GM12878 (cell line): Measurements from ENCODE around the gene ARHGAP45. TPM values are rescaled to one million over a fixed set of nuclear protein-coding genes. Genes with fewer than 3 reads are reported as not detected.

Experiments used
- ATAC-seq: fragments of 200-7000 bp; cut with Tn5 transposase; 3 replicates; pipeline ENCODE4 v1.9.1; 2020; ENCODE audit warnings: mild to moderate bottlenecking, moderate library complexity
- BruUV-seq: library from RNA; stranded (reverse); fragments of 400-500 nt; replicated peaks from 2 replicates; lab custom pipeline; 2021; lab: Mats Ljungman, UMichigan
- CTCF ChIA-PET: fragments of 300-600 bp; sonication (Branson Sonifier 250); formaldehyde crosslinking; extraction: SDS; loops from one replicate; lab custom pipeline; 2021; ENCODE audit warnings: inconsistent platforms; lab: Yijun Ruan, JAX
- POLR2A ChIA-PET: fragments of 350-600 bp; formaldehyde crosslinking; extraction: SDS; loops from one replicate; lab custom pipeline; 2021; ENCODE audit warnings: inconsistent platforms; lab: Charles Lee
- RAD21 ChIA-PET: fragments of 300-600 bp; sonication (Branson Sonifier 250); formaldehyde crosslinking; loops from one replicate; lab custom pipeline; 2023; ENCODE audit warnings: antibody characterized with exemption; ENCODE audit not compliant: unreplicated experiment; lab: Charles Lee
- SMC1A ChIA-PET: fragments of 300-600 bp; sonication (Branson Sonifier 250); formaldehyde crosslinking; loops from one replicate; lab custom pipeline; 2023; ENCODE audit not compliant: unreplicated experiment, uncharacterized antibody; lab: Charles Lee
- DNase-seq: peaks from one replicate; pipeline ENCODE4 v3.0.0-alpha.2; 2011; ENCODE audit warnings: low read depth, low spot score
- FAIRE-seq: peaks from 3 replicates; lab custom pipeline; 2011; peaks lifted over from hg19 to GRCh38; lab: Jason Lieb, UNC
- H2AFZ ChIP-seq: 2 replicates; pipeline ENCODE4 v1.6.0; 2011; ENCODE audit warnings: low read depth, low read length, control low read depth; ENCODE audit not compliant: control insufficient read depth
- H3K27ac ChIP-seq: 2 replicates; pipeline ENCODE4 v1.5.1; 2011; ENCODE audit warnings: control low read depth; ENCODE audit not compliant: control insufficient read depth, insufficient read depth
- H3K27me3 ChIP-seq, 2 experiments: replicated peaks in 1 of 2; 2 replicates each; pipeline versions ENCODE4 v1.6.0 to v1.6.1; 2011; ENCODE audit warnings: low read length in 1 of 2; ENCODE audit not compliant: control insufficient read depth in 2 of 2, insufficient read depth in 2 of 2
- H3K36me3 ChIP-seq, 2 experiments: 2 replicates each; pipeline ENCODE4 v1.5.1; 2011; ENCODE audit warnings: low read length in 1 of 2; ENCODE audit not compliant: control insufficient read depth in 2 of 2, insufficient read depth in 2 of 2
- H3K4me1 ChIP-seq: 2 replicates; pipeline ENCODE4 v1.6.1; 2011; ENCODE audit warnings: mild to moderate bottlenecking, low read length, moderate library complexity, mixed read lengths; ENCODE audit not compliant: control insufficient read depth, insufficient read depth
- H3K4me2 ChIP-seq: 2 replicates; pipeline ENCODE4 v1.6.0; 2011; ENCODE audit warnings: control low read depth; ENCODE audit not compliant: control insufficient read depth, insufficient read depth
- H3K4me3 ChIP-seq: fragments of 200-600 bp; sonication (generic); 2 replicates; pipeline ENCODE4 v1.5.1; 2016
- H3K79me2 ChIP-seq: 2 replicates; pipeline ENCODE4 v1.6.0; 2011; ENCODE audit warnings: low read length; ENCODE audit not compliant: control insufficient read depth, insufficient read depth
- H3K9ac ChIP-seq: 2 replicates; pipeline ENCODE4 v1.8.0; 2011; ENCODE audit warnings: low read length, control low read depth, mixed read lengths; ENCODE audit not compliant: control insufficient read depth, insufficient read depth
- H3K9me3 ChIP-seq: replicated peaks from 3 replicates; pipeline ENCODE4 v1.5.1; 2011; ENCODE audit warnings: mild to moderate bottlenecking, low read length; ENCODE audit not compliant: control insufficient read depth, insufficient read depth
- H4K20me1 ChIP-seq: 2 replicates; pipeline ENCODE4 v1.6.0; 2011; ENCODE audit not compliant: control insufficient read depth, insufficient read depth
- BMI1 ChIP-seq: fragments of 450-650 bp; IDR thresholded peaks from 2 replicates; pipeline ENCODE4 v1.6.1; 2016; ENCODE audit warnings: mild to moderate bottlenecking, moderate library complexity, borderline replicate concordance
- CBFB ChIP-seq: IDR thresholded peaks from 2 replicates; pipeline ENCODE4 v1.6.1; 2016; ENCODE audit warnings: antibody characterized with exemption, low read depth
- CBX5 ChIP-seq: sonication (generic); IDR thresholded peaks from 2 replicates; pipeline ENCODE4 v1.6.1; 2016; ENCODE audit warnings: low read depth, moderate library complexity, mild to moderate bottlenecking, inconsistent platforms
- CREM ChIP-seq: IDR thresholded peaks from 2 replicates; pipeline ENCODE4 v1.6.1; 2014; ENCODE audit warnings: antibody characterized with exemption, low read depth
- ETV6 ChIP-seq, 2 experiments: fragments of 450-650 bp in 1 of 2; IDR thresholded peaks in 1 of 2; conservative IDR thresholded peaks in 1 of 2; 2 replicates each; pipeline ENCODE4 v1.6.1; 2014; ENCODE audit warnings: antibody characterized with exemption in 1 of 2, borderline replicate concordance in 1 of 2, low read depth in 1 of 2, mild to moderate bottlenecking in 1 of 2, moderate library complexity in 1 of 2
- FOXM1 ChIP-seq: IDR thresholded peaks from 2 replicates; pipeline ENCODE4 v1.6.1; 2012; ENCODE audit warnings: low read depth, mild to moderate bottlenecking, inconsistent platforms, low read length, moderate library complexity
- HDAC2 ChIP-seq: fragments of 200-600 bp; sonication (generic); IDR thresholded peaks from 2 replicates; pipeline ENCODE4 v1.6.1; 2017
- IKZF1 ChIP-seq: fragments of 450-650 bp; conservative IDR thresholded peaks from 2 replicates; pipeline ENCODE4 v1.6.1; 2017; ENCODE audit warnings: antibody characterized with exemption, mild to moderate bottlenecking
- KAT2A ChIP-seq: conservative IDR thresholded peaks from 2 replicates; pipeline ENCODE4 v1.6.1; 2011; ENCODE audit warnings: low read depth, low read length; ENCODE audit not compliant: control insufficient read depth
- MEF2B ChIP-seq: fragments of 450-650 bp; IDR thresholded peaks from 2 replicates; pipeline ENCODE4 v1.6.1; 2018; ENCODE audit warnings: mild to moderate bottlenecking, moderate library complexity; ENCODE audit not compliant: partially characterized antibody, poor library complexity, severe bottlenecking
- MTA2 ChIP-seq: fragments of 450-650 bp; IDR thresholded peaks from 2 replicates; pipeline ENCODE4 v1.6.1; 2016; ENCODE audit warnings: low read depth, mild to moderate bottlenecking, moderate library complexity
- NFIC ChIP-seq: IDR thresholded peaks from 2 replicates; pipeline ENCODE4 v1.6.1; 2012; ENCODE audit warnings: low read depth, mild to moderate bottlenecking, inconsistent platforms, low read length, moderate library complexity
- PAX8 ChIP-seq: fragments of 450-650 bp; IDR thresholded peaks from 2 replicates; pipeline ENCODE4 v1.6.1; 2017; ENCODE audit warnings: mild to moderate bottlenecking, moderate library complexity
- POLR2AphosphoS5 ChIP-seq: IDR thresholded peaks from 2 replicates; pipeline ENCODE4 v1.6.1; 2011; ENCODE audit warnings: mild to moderate bottlenecking, low read length, inconsistent platforms
- RCOR1 ChIP-seq: conservative IDR thresholded peaks from 2 replicates; pipeline ENCODE4 v1.6.1; 2012; ENCODE audit warnings: low read depth, low read length, improper control_type of control experiment
- RUNX3 ChIP-seq: IDR thresholded peaks from 2 replicates; pipeline ENCODE4 v1.6.1; 2012; ENCODE audit warnings: low read length, inconsistent platforms
- SMARCA5 ChIP-seq: fragments of 450-650 bp; IDR thresholded peaks from 2 replicates; pipeline ENCODE4 v1.6.1; 2017; ENCODE audit warnings: mild to moderate bottlenecking
- SPI1 ChIP-seq: IDR thresholded peaks from 2 replicates; pipeline ENCODE4 v1.6.1; 2011; ENCODE audit warnings: low read depth, mild to moderate bottlenecking, low read length, moderate library complexity, borderline replicate concordance; ENCODE audit not compliant: insufficient read depth
- TCF12 ChIP-seq: IDR thresholded peaks from 2 replicates; pipeline ENCODE4 v1.6.1; 2011; ENCODE audit warnings: low read depth, mild to moderate bottlenecking, low read length
- YY1 ChIP-seq: IDR thresholded peaks from 2 replicates; pipeline ENCODE4 v1.6.1; 2011; ENCODE audit warnings: low read depth, mild to moderate bottlenecking, low read length
- ZBED1 ChIP-seq: IDR thresholded peaks from 2 replicates; pipeline ENCODE4 v1.6.1; 2016; ENCODE audit warnings: borderline replicate concordance
- ZNF24 ChIP-seq: fragments of 450-650 bp; IDR thresholded peaks from 2 replicates; pipeline ENCODE4 v1.6.1; 2017; ENCODE audit warnings: antibody characterized with exemption, mild to moderate bottlenecking
- WGBS: methylation state at CpG from one replicate; pipeline ENCODE4 v1.1.6; 2016; ENCODE audit warnings: low lambda C conversion rate; ENCODE audit not compliant: insufficient replicate concordance, insufficient coverage; ENCODE audit errors: missing lambda C conversion rate; 5-methylcytosine and 5-hydroxymethylcytosine counted together
- in situ Hi-C: fragments of 300-500 bp; cut with MboI; formaldehyde crosslinking; loops from 9 replicates; pipeline ENCODE4 v1.14.3; 2018; ENCODE audit warnings: mixed read lengths
- intact Hi-C: fragments of 100-400 bp; cut with micrococcal nuclease; formaldehyde crosslinking; loops from one replicate; pipeline ENCODE4 v1.14.2; 2022; ENCODE audit not compliant: unreplicated experiment
- polyA plus RNA-seq, 11 experiments: library from polyadenylated mRNA; depleted of rRNA in 4 of 11; unstranded in 6 of 11; stranded (reverse) in 5 of 11; fragments of >200 nt; fragmentation: Nextera tagmentation in 4 of 11; fragmentation: Illumina TruSeq in 1 of 11; extraction: Ambion mirVana in 4 of 11; extraction: Trizol in 1 of 11; gene quantifications; 1 replicate in 1 of 11; 2 replicates in 10 of 11; pipeline versions ENCODE4 v1.2.1 to v1.2.3, GENCODE V29; 2011 to 2016; ENCODE audit warnings: inconsistent platforms in 2 of 11, missing spikeins in 2 of 11, low read depth in 1 of 11
- total RNA-seq, 4 experiments: library from RNA; depleted of rRNA in 3 of 4; stranded (reverse); fragments of >200 nt in 3 of 4; fragmentation: Illumina TruSeq in 1 of 4; extraction: Trizol in 1 of 4; gene quantifications; 2 replicates each; pipeline versions ENCODE4 v1.2.1 to v1.2.3, GENCODE V29; 2013 to 2021
- TF ChIP-seq, protein P1 (sequence below): fragments of 450-650 bp; IDR thresholded peaks from 2 replicates; pipeline ENCODE4 v1.6.1; 2017; ENCODE audit warnings: antibody characterized with exemption, mild to moderate bottlenecking, moderate library complexity

ARHGAP45 gene
- total and polyA plus RNA-seq, 10 of the 15 experiments (the other 5 are each of a cell fraction or from before 2014, with no cell fraction given): 1.4 to 151 (median 59.9) TPM

GRCh38 chr19:1026783-1027649 is 40.0 kb upstream of the ARHGAP45 start:
- Histone ChIP-seq H3K4me3 (peak overlapping the region; percentile 90), H2AFZ (peak overlapping the region; percentile 86), H3K9ac (peak overlapping the region; percentile 90), H3K4me1 (peaks cover 6% of the 10 kb centered on the region), H3K79me2 (peaks cover 48% of the 10 kb centered on the region), H3K4me2 (peak overlapping the region; percentile 95; the same call in 1 of the 2 replicates), H3K36me3 (peaks cover 3 to 6% of the 10 kb centered on the region in 2 experiments), H3K27me3 (no peaks in the 10 kb centered on the region), H3K27ac (peak overlapping the region; percentile 92), H3K9me3 (no peaks in the 10 kb centered on the region), H4K20me1 (0 out of 2 replicates have a peak, but pooled peaks cover 4% of the 10 kb centered on the region)
- peak; percentile 31 for ATAC-seq
- FAIRE-seq: peak; percentile 23
- WGBS: 2% methylated on average over 33 of the region's 36 CpGs
- POLR2A ChIA-PET: interaction anchor here (0.5 to 4.7 kb wide), 18 partner anchors 10 to 240 kb away, joined by 3 to 83 read pairs (median 5); partner anchors contain the start of genes ABCA7, ARHGAP45 and GPX4
- BruUV-seq: TSS peak; percentile 90
- DNase-seq: no peak
- SMC1A ChIA-PET: interaction anchor here (0.6 to 2.9 kb wide), 7 partner anchors 8 to 76 kb away, joined by 3 to 22 read pairs (median 4); partner anchors contain the start of genes ABCA7 and ARHGAP45
- in situ Hi-C loops: no loop called here
- intact Hi-C loops: no loop called here
- RAD21 ChIA-PET: interaction anchor here (0.5 to 4.9 kb wide), 6 partner anchors 11 to 174 kb away, joined by 3 to 39 read pairs (median 4); partner anchors contain the start of genes ABCA7 and ARHGAP45
- CTCF ChIA-PET: interaction anchor here (0.6 to 2.3 kb wide), 6 partner anchors 10 to 212 kb away, joined by 3 to 11 read pairs (median 4); no protein-coding TSS in a partner anchor
- TF ChIP-seq CBFB (no peak), BMI1 (no peak), CREM (no peak), ETV6 (conservative IDR thresholded peaks at IDR 0.05 in 1 of 2, IDR thresholded peaks at IDR 0.05 in 1 of 2; ENCODE audit: borderline replicate concordance in 1 of 2, low read depth in 1 of 2) (peak in 1 of 2 experiments; percentile 8; a peak in 1 of 4 replicates), ZNF24 (no peak), FOXM1 (peak; percentile 42; the same call in 1 of the 2 replicates), SPI1 (peak; percentile 78), TCF12 (no peak), MEF2B (peak; percentile 22), NFIC (peak; percentile 40; the same call in 1 of the 2 replicates), CBX5 (no peak), YY1 (peak; percentile 34; the same call in 1 of the 2 replicates), ZBED1 (no peak), RCOR1 (no peak), KAT2A (no peak), IKZF1 (0 out of 2 replicates have a peak, but pooled peaks have one; percentile 5), POLR2AphosphoS5 (0 out of 2 replicates have a peak, but pooled peaks have one; percentile 4), PAX8 (no peak), HDAC2 (no peak), RUNX3 (peak; percentile 40), MTA2 (peak; percentile 13; the same call in 1 of the 2 replicates), SMARCA5 (peak; percentile 29)
- TF ChIP-seq, protein P1, sequence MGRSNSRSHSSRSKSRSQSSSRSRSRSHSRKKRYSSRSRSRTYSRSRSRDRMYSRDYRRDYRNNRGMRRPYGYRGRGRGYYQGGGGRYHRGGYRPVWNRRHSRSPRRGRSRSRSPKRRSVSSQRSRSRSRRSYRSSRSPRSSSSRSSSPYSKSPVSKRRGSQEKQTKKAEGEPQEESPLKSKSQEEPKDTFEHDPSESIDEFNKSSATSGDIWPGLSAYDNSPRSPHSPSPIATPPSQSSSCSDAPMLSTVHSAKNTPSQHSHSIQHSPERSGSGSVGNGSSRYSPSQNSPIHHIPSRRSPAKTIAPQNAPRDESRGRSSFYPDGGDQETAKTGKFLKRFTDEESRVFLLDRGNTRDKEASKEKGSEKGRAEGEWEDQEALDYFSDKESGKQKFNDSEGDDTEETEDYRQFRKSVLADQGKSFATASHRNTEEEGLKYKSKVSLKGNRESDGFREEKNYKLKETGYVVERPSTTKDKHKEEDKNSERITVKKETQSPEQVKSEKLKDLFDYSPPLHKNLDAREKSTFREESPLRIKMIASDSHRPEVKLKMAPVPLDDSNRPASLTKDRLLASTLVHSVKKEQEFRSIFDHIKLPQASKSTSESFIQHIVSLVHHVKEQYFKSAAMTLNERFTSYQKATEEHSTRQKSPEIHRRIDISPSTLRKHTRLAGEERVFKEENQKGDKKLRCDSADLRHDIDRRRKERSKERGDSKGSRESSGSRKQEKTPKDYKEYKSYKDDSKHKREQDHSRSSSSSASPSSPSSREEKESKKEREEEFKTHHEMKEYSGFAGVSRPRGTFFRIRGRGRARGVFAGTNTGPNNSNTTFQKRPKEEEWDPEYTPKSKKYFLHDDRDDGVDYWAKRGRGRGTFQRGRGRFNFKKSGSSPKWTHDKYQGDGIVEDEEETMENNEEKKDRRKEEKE: no peak
